Mucosa of descending colon (tissue), 3 donors: ENCODE data around the gene PSME1. TPM values are rescaled to one million over a fixed set of nuclear protein-coding genes. Genes with fewer than 3 reads are reported as not detected.
A peak's percentile ranks its signal among the peaks of the same experiment; 100 is the strongest.

Experiments
- ATAC-seq: fragments of 200-7000 bp; cut with Tn5 transposase; one replicate; pipeline ENCODE4 v1.9.1; 2020; ENCODE audit warnings: mild to moderate bottlenecking, moderate library complexity
- DNase-seq, 3 donors: peaks; one replicate each; pipeline ENCODE4 v3.0.0-alpha.2; 2020
- H3K36me3 ChIP-seq: fragments of 200-600 bp; one replicate; pipeline ENCODE4 v1.8.0; 2021; ENCODE audit warnings: low read depth, mild to moderate bottlenecking
- H3K4me1 ChIP-seq: fragments of 200-600 bp; one replicate; pipeline ENCODE4 v1.8.0; 2021; ENCODE audit warnings: low read depth, mild to moderate bottlenecking
- H3K4me3 ChIP-seq: fragments of 200-600 bp; one replicate; pipeline ENCODE4 v1.8.0; 2021; ENCODE audit warnings: mild to moderate bottlenecking
- H3K9me3 ChIP-seq: fragments of 200-600 bp; one replicate; pipeline ENCODE4 v1.8.0; 2021; ENCODE audit warnings: mild to moderate bottlenecking
- CTCF ChIP-seq: fragments of 200-600 bp; IDR thresholded peaks from one replicate; pipeline ENCODE4 v1.8.0; 2022; ENCODE audit warnings: antibody characterized with exemption, mild to moderate bottlenecking
- intact Hi-C, 2 donors: fragments of 100-400 bp; cut with DNase I in 1 of 2; cut with micrococcal nuclease in 1 of 2; formaldehyde crosslinking; loops; one replicate each; pipeline versions ENCODE4 v1.11.0 to v1.11.1; 2022; cut with DNase I, micrococcal nuclease
- long read RNA-seq, 2 donors: library from polyadenylated mRNA; unstranded; transcript quantifications; one replicate each; pipeline ENCODE4 v2.0.0, GENCODE V29; 2019 to 2021
- total RNA-seq, 3 donors: library from RNA; stranded (reverse); fragmentation: NEBNext Ultra II Directional in 2 of 3; extraction: Animal tissue kit (Norgen Biotek cat#: 25700) in 2 of 3; gene quantifications; one replicate each; pipeline versions ENCODE4 v1.2.1 to v1.2.4, GENCODE V29; 2021 to 2023
- donor health status: DM: no; HTN: no; CAD: no; lungs with moderate emphysema.
- donor health status: DM: no; HTN: no; CAD: no.
- donor health status: DM: no; HTN: yes; CAD: no.

PSME1 gene
- total RNA-seq = 100 to 1,000 TPM; 188 to 279 (median 203) TPM
- long read RNA-seq, donor 1, transcript PSME1-201 (11 exons, 1,006 nt) = major isoform, 142 of 204 reads
- long read RNA-seq, donor 1, partial matches to known transcripts = 35 of 204 reads
- long read RNA-seq, donor 1, other reads (novel, unspliced or antisense) = 20 of 204 reads
- long read RNA-seq, donor 2, transcript PSME1-201 (11 exons, 1,006 nt) = major isoform, 188 of 233 reads
- long read RNA-seq, donor 2, partial matches to known transcripts = 26 of 233 reads
- long read RNA-seq, donor 2, other reads (novel, unspliced or antisense) = 14 of 233 reads

- H3K4me3 ChIP-seq = peak within 1 kb of the TSS; percentile 98
- ATAC-seq = peak; percentile 97
- peak; percentile 96 to 99 (median 97) for DNase-seq
- no peaks in the 10 kb centered on the region for H3K9me3 ChIP-seq
- no peak for TF ChIP-seq CTCF
- intact Hi-C loops = no loop called here
- no peaks in the 10 kb centered on the region for H3K36me3 ChIP-seq
- peaks cover 30% of the 10 kb centered on the region for H3K4me1 ChIP-seq
Observed at GRCh38 chr14:24135834-24136683, at the start of gene PSME1. TSS of gene PSME1 (plus strand) at chr14:24136194. CDS start at chr14:24136263, 69 bp downstream.

GRCh38 chr14:24087004-24087403 lies 49.0 kb upstream of the PSME1 start:
- Histone ChIP-seq H3K9me3 (no peaks in the 10 kb centered on the region), H3K36me3 (no peaks in the 10 kb centered on the region), H3K4me1 (peaks cover 5% of the 10 kb centered on the region), H3K4me3 (no peak overlapping the region)
- DNase-seq = no peak
- no peak for ATAC-seq
- TF ChIP-seq CTCF = no peak
- intact Hi-C loops = no loop called here

GRCh38 chr14:24088095-24088494 lies 47.9 kb upstream of the PSME1 start:
- Histone ChIP-seq H3K4me3 (no peak overlapping the region), H3K4me1 (peaks cover 12% of the 10 kb centered on the region), H3K9me3 (no peaks in the 10 kb centered on the region), H3K36me3 (no peaks in the 10 kb centered on the region)
- ATAC-seq = no peak
- no peak for TF ChIP-seq CTCF
- intact Hi-C loops = no loop called here
- no peak for DNase-seq

GRCh38 chr14:24089890-24090289 lies 46.1 kb upstream of the PSME1 start:
- Histone ChIP-seq H3K4me3 (no peak overlapping the region), H3K9me3 (no peaks in the 10 kb centered on the region), H3K36me3 (no peaks in the 10 kb centered on the region), H3K4me1 (peaks cover 18% of the 10 kb centered on the region)
- no peak for ATAC-seq
- TF ChIP-seq CTCF = no peak
- intact Hi-C loops = loop anchor here in 1 of 2 donors (1.0 kb wide), 1 partner anchor 32 kb away; no protein-coding TSS in a partner anchor
- no peak for DNase-seq

- peak; percentile 2 for ATAC-seq
- H3K9me3 ChIP-seq = no peaks in the 10 kb centered on the region
- no peaks in the 10 kb centered on the region for H3K36me3 ChIP-seq
- H3K4me1 ChIP-seq = peaks cover 31% of the 10 kb centered on the region
- H3K4me3 ChIP-seq = no peak overlapping the region
- DNase-seq = peak in 1 of 3 donors; percentile 51
- no peak for TF ChIP-seq CTCF
- intact Hi-C loops = no loop called here
Observed at GRCh38 chr14:24092110-24092504, 43.9 kb upstream of the PSME1 start.
